ENCODE results near the gene COQ8A. TPM values are rescaled to one million over a fixed set of nuclear protein-coding genes. Genes with fewer than 3 reads are reported as not detected.

COQ8A gene
- total and polyA plus RNA-seq, 2 experiments from 2014 or later, result 25.2 to 37.4 TPM

GRCh38 chr1:226908419-226908818 lies 31.7 kb upstream of the COQ8A start (continued):
- TF ChIP-seq CREB1 (CRISPR knock-in tag; IDR thresholded peaks at IDR 0.05; ENCODE audit: low read depth) (no peak), JUNB (IDR thresholded peaks at IDR 0.05; ENCODE audit: unreplicated experiment) (no peak), ZNF331 (CRISPR knock-in tag; IDR thresholded peaks at IDR 0.05; ENCODE audit: low read depth) (no peak)
- TF ChIP-seq, protein P1, sequence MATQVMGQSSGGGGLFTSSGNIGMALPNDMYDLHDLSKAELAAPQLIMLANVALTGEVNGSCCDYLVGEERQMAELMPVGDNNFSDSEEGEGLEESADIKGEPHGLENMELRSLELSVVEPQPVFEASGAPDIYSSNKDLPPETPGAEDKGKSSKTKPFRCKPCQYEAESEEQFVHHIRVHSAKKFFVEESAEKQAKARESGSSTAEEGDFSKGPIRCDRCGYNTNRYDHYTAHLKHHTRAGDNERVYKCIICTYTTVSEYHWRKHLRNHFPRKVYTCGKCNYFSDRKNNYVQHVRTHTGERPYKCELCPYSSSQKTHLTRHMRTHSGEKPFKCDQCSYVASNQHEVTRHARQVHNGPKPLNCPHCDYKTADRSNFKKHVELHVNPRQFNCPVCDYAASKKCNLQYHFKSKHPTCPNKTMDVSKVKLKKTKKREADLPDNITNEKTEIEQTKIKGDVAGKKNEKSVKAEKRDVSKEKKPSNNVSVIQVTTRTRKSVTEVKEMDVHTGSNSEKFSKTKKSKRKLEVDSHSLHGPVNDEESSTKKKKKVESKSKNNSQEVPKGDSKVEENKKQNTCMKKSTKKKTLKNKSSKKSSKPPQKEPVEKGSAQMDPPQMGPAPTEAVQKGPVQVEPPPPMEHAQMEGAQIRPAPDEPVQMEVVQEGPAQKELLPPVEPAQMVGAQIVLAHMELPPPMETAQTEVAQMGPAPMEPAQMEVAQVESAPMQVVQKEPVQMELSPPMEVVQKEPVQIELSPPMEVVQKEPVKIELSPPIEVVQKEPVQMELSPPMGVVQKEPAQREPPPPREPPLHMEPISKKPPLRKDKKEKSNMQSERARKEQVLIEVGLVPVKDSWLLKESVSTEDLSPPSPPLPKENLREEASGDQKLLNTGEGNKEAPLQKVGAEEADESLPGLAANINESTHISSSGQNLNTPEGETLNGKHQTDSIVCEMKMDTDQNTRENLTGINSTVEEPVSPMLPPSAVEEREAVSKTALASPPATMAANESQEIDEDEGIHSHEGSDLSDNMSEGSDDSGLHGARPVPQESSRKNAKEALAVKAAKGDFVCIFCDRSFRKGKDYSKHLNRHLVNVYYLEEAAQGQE (IDR thresholded peaks at IDR 0.05; ENCODE audit: unreplicated experiment), result no peak

GRCh38 chr1:226908913-226909312 lies 31.2 kb upstream of the COQ8A start:
- Histone ChIP-seq H3K9me2 (ENCODE audit: insufficient read depth) (no peaks in the 10 kb centered on the region), H3K27me3 (ENCODE audit: insufficient read depth) (no peaks in the 10 kb centered on the region), H3K36me3 (ENCODE audit: insufficient read depth) (peaks cover 5% of the 10 kb centered on the region; the same call in 1 of the 2 replicates), H4K20me1 (replicated peaks; ENCODE audit: insufficient read depth) (no peaks in the 10 kb centered on the region), H3K27ac (ENCODE audit: low read depth) (no peak overlapping the region), H2AFZ (no peak overlapping the region), H3F3A (replicated peaks; ENCODE audit: low read depth) (no peaks in the 10 kb centered on the region), H3K4me1 (ENCODE audit: insufficient read depth) (no peaks in the 10 kb centered on the region), H3K79me2 (replicated peaks; ENCODE audit: insufficient read depth) (no peaks in the 10 kb centered on the region), H3K4me3 (no peak overlapping the region), H3K4me2 (no peak overlapping the region)
- H3K9me3 Mint-ChIP-seq, result no peaks in the 10 kb centered on the region
- H3K27me3 Mint-ChIP-seq (ENCODE audit: insufficient read depth, low read depth, poor library complexity), result peaks cover 6% of the 10 kb centered on the region
- no peak overlapping the region for H3K27ac Mint-ChIP-seq
- DNase-seq (ENCODE audit: low spot score), result peak; percentile 12
- ATAC-seq, result peak; percentile 42
- peaks cover 8% of the 10 kb centered on the region; the same call in 2 of the 3 replicates for H3K4me1 Mint-ChIP-seq
- H3K4me3 Mint-ChIP-seq, result no peak overlapping the region
- peaks cover 2% of the 10 kb centered on the region; the same call in 2 of the 3 replicates for H3K36me3 Mint-ChIP-seq (ENCODE audit: low read depth)
- no peak for TF ChIP-seq ETS1 (IDR thresholded peaks at IDR 0.05)
- TF ChIP-seq STAT1 (IDR thresholded peaks at IDR 0.05; ENCODE audit: unreplicated experiment), result no peak
- no peak for TF ChIP-seq JUNB (IDR thresholded peaks at IDR 0.05; ENCODE audit: unreplicated experiment)
- TF ChIP-seq ZNF462 (CRISPR knock-in tag; IDR thresholded peaks at IDR 0.05), result no peak
- TF ChIP-seq NANOG (IDR thresholded peaks at IDR 0.05; ENCODE audit: borderline replicate concordance), result no peak
- TF ChIP-seq EZH2 (IDR thresholded peaks at IDR 0.05; ENCODE audit: low read depth, unreplicated experiment), result no peak
- no peak for TF ChIP-seq EZH2phosphoT487 (IDR thresholded peaks at IDR 0.05; ENCODE audit: unreplicated experiment)
- no peak for TF ChIP-seq ZNF114 (CRISPR knock-in tag; IDR thresholded peaks at IDR 0.05)
- no peak for TF ChIP-seq CTCF (conservative IDR thresholded peaks at IDR 0.05; ENCODE audit: low read depth in 2 of 2)
- TF ChIP-seq ZNF331 (CRISPR knock-in tag; IDR thresholded peaks at IDR 0.05; ENCODE audit: low read depth), result no peak
- TF ChIP-seq CREB1 (CRISPR knock-in tag; IDR thresholded peaks at IDR 0.05; ENCODE audit: low read depth), result no peak
